Measurements from ENCODE around the gene RELB. TPM values are rescaled to one million over a fixed set of nuclear protein-coding genes. Genes with fewer than 3 reads are reported as not detected.

Gene RELB
- total and polyA plus RNA-seq, 9 of the 15 experiments (the other 6 are each of a cell fraction or from before 2014, with no cell fraction given), result 0.15 to 1.1 (median 0.28) TPM; not detected in 2

DNA sequence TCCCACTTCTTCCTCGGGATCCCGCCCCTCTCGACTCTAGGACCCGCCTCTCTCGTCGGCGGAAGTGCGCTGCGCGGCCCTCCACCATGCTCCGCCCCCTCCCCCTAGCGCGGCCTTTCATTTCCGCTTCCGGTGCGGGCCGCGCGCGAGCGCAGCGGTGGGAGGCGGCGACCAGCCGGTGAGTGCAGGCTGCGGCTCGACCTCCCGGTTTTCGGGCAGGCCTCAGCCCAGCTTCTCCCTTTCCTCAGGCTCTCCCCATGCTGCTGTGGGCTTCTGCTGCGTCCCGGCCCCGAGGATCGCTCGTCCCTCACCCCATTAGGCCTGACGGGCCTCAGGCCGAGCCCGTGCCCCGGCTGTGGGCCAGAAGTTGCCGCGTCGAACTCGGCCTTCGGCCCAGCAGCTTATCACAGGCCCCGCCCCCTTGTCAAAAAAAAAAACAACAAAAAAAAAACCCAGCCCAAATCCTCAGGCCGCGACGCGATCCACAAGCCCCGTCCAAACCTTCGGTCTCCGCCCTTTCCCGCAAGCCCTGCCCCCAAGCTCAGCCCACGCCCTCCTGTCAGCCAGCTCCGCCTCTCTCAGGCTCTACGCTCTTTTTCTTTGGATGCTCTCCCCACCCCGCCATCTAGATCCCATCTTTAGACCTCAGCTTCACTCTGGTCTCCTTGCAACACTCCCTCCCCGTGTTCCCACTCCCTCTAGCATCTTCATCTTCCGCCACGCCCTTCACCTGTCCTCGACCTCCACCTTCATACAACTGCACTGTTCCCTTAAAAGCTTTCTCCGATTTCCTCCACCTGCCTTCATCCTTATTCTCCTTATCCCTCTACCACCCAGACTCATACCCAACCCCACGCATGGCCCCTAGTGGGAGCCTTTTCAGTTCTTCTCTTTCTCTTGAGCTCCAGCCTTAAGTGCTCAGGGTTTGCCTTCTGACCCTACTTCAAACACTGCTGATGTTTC is 37.9 kb downstream of the RELB start, which contains the start of gene CLASRP (continued):
- TF ChIP-seq, protein P1, sequence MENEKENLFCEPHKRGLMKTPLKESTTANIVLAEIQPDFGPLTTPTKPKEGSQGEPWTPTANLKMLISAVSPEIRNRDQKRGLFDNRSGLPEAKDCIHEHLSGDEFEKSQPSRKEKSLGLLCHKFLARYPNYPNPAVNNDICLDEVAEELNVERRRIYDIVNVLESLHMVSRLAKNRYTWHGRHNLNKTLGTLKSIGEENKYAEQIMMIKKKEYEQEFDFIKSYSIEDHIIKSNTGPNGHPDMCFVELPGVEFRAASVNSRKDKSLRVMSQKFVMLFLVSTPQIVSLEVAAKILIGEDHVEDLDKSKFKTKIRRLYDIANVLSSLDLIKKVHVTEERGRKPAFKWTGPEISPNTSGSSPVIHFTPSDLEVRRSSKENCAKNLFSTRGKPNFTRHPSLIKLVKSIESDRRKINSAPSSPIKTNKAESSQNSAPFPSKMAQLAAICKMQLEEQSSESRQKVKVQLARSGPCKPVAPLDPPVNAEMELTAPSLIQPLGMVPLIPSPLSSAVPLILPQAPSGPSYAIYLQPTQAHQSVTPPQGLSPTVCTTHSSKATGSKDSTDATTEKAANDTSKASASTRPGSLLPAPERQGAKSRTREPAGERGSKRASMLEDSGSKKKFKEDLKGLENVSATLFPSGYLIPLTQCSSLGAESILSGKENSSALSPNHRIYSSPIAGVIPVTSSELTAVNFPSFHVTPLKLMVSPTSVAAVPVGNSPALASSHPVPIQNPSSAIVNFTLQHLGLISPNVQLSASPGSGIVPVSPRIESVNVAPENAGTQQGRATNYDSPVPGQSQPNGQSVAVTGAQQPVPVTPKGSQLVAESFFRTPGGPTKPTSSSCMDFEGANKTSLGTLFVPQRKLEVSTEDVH (IDR thresholded peaks at IDR 0.05; ENCODE audit: low read depth, partially characterized antibody), result peak; percentile 87
- TF ChIP-seq POU5F1 (IDR thresholded peaks at IDR 0.05; ENCODE audit: borderline replicate concordance, low read depth, low read length, partially characterized antibody), result no peak
- no peak for TF ChIP-seq ZNF445 (CRISPR knock-in tag; IDR thresholded peaks at IDR 0.05; ENCODE audit: low read depth)
- TF ChIP-seq, protein P2, sequence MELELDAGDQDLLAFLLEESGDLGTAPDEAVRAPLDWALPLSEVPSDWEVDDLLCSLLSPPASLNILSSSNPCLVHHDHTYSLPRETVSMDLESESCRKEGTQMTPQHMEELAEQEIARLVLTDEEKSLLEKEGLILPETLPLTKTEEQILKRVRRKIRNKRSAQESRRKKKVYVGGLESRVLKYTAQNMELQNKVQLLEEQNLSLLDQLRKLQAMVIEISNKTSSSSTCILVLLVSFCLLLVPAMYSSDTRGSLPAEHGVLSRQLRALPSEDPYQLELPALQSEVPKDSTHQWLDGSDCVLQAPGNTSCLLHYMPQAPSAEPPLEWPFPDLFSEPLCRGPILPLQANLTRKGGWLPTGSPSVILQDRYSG (tag; conservative IDR thresholded peaks at IDR 0.05; ENCODE audit: low read depth), result no peak
- TF ChIP-seq TAF7 (tag; IDR thresholded peaks at IDR 0.05), result 0 out of 2 replicates have a peak, but pooled peaks have one; percentile 54
- peak; percentile 89 to 93; a peak in 3 of 4 replicates for TF ChIP-seq SIN3A (IDR thresholded peaks at IDR 0.05; ENCODE audit: borderline replicate concordance in 2 of 2, control insufficient read depth in 1 of 2, low read depth in 2 of 2, low read length in 2 of 2)
- TF ChIP-seq TCF3 (CRISPR knock-in tag; IDR thresholded peaks at IDR 0.05), result 0 out of 2 replicates have a peak, but pooled peaks have one; percentile 16
- TF ChIP-seq U2AF1 (optimal IDR thresholded peaks at IDR 0.05; ENCODE audit: low read depth, low read length), result peak; percentile 49
- TF ChIP-seq NRF1 (conservative IDR thresholded peaks at IDR 0.05 in 1 of 2, IDR thresholded peaks at IDR 0.05 in 1 of 2), result peak; percentile 85 to 87
- TF ChIP-seq, protein P3, sequence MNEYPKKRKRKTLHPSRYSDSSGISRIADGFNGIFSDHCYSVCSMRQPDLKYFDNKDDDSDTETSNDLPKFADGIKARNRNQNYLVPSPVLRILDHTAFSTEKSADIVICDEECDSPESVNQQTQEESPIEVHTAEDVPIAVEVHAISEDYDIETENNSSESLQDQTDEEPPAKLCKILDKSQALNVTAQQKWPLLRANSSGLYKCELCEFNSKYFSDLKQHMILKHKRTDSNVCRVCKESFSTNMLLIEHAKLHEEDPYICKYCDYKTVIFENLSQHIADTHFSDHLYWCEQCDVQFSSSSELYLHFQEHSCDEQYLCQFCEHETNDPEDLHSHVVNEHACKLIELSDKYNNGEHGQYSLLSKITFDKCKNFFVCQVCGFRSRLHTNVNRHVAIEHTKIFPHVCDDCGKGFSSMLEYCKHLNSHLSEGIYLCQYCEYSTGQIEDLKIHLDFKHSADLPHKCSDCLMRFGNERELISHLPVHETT (CRISPR knock-in tag; conservative IDR thresholded peaks at IDR 0.05 in 1 of 2, IDR thresholded peaks at IDR 0.05 in 1 of 2), result peak in 1 of 2 experiments; percentile 85; a peak in 2 of 4 replicates
- peak; percentile 45; the same call in 1 of the 2 replicates for TF ChIP-seq PHF21A (IDR thresholded peaks at IDR 0.05; ENCODE audit: borderline replicate concordance, low read depth)
- TF ChIP-seq ZFX (CRISPR knock-in tag; IDR thresholded peaks at IDR 0.05), result peak; percentile 98
- TF ChIP-seq, protein P4, sequence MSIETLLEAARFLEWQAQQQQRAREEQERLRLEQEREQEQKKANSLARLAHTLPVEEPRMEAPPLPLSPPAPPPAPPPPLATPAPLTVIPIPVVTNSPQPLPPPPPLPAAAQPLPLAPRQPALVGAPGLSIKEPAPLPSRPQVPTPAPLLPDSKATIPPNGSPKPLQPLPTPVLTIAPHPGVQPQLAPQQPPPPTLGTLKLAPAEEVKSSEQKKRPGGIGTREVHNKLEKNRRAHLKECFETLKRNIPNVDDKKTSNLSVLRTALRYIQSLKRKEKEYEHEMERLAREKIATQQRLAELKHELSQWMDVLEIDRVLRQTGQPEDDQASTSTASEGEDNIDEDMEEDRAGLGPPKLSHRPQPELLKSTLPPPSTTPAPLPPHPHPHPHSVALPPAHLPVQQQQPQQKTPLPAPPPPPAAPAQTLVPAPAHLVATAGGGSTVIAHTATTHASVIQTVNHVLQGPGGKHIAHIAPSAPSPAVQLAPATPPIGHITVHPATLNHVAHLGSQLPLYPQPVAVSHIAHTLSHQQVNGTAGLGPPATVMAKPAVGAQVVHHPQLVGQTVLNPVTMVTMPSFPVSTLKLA (conservative IDR thresholded peaks at IDR 0.05), result peak; percentile 88 to 93
- TF ChIP-seq ELF2 (CRISPR knock-in tag; IDR thresholded peaks at IDR 0.05), result 0 out of 2 replicates have a peak, but pooled peaks have one; percentile 52
- peak; percentile 91 for TF ChIP-seq POLR2B (IDR thresholded peaks at IDR 0.05; ENCODE audit: low read depth, partially characterized antibody)
- TF ChIP-seq, protein P5, sequence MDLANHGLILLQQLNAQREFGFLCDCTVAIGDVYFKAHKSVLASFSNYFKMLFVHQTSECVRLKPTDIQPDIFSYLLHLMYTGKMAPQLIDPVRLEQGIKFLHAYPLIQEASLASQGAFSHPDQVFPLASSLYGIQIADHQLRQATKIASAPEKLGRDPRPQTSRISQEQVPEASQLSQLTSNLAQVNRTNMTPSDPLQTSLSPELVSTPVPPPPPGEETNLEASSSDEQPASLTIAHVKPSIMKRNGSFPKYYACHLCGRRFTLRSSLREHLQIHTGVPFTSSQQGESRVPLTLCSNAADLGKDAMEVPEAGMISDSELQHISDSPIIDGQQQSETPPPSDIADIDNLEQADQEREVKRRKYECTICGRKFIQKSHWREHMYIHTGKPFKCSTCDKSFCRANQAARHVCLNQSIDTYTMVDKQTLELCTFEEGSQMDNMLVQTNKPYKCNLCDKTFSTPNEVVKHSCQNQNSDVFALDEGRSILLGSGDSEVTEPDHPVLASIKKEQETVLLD (IDR thresholded peaks at IDR 0.05), result no peak; the same call in 1 of the 2 replicates

Data from K562 (cell line).